Ascending aorta (tissue), 2 donors: ENCODE data around the gene KCNN1. TPM values are rescaled to one million over a fixed set of nuclear protein-coding genes. Genes with fewer than 3 reads are reported as not detected.

Experiments
- DNase-seq, 2 donors: peaks; one replicate each; pipeline ENCODE4 v3.0.0-alpha.2; 2019; ENCODE audit warnings: low spot score in 2 of 2
- H3K27ac ChIP-seq, 2 donors: fragments of 200-600 bp; sonication (generic); one replicate each; pipeline ENCODE4 v1.5.1; 2016 to 2017; ENCODE audit warnings: mild to moderate bottlenecking in 1 of 2
- H3K27me3 ChIP-seq: fragments of 200-600 bp; sonication (generic); one replicate; pipeline ENCODE4 v1.5.1; 2017
- H3K36me3 ChIP-seq, 2 donors: fragments of 200-600 bp; sonication (generic); one replicate each; pipeline ENCODE4 v1.5.1; 2016
- H3K4me1 ChIP-seq, 2 donors: fragments of 200-600 bp; sonication (generic); one replicate each; pipeline ENCODE4 v1.5.1; 2016 to 2017; ENCODE audit warnings: mild to moderate bottlenecking in 1 of 2
- H3K4me3 ChIP-seq, 2 donors: fragments of 200-600 bp; sonication (generic); one replicate each; pipeline ENCODE4 v1.5.1; 2016 to 2017; ENCODE audit warnings: mild to moderate bottlenecking in 1 of 2
- H3K9me3 ChIP-seq, 2 donors: fragments of 200-600 bp; sonication (generic); one replicate each; pipeline ENCODE4 v1.5.1; 2016
- CTCF ChIP-seq, 3 experiments: fragments of 200-600 bp in 2 of 3; fragments of 450-650 bp in 1 of 3; sonication (generic) in 2 of 3; IDR thresholded peaks; one replicate each; pipeline ENCODE4 v1.5.1; 2016 to 2019; ENCODE audit warnings: antibody characterized with exemption in 3 of 3, mild to moderate bottlenecking in 1 of 3, moderate library complexity in 1 of 3
- intact Hi-C: fragments of 100-400 bp; cut with DNase I; formaldehyde crosslinking; loops from one replicate; pipeline ENCODE4 v1.15.1; 2023
- total RNA-seq: library from RNA; depleted of rRNA; stranded (reverse); fragments of >200 nt; gene quantifications from one replicate; pipeline ENCODE4 v1.1.0, GENCODE V29; 2016

The KCNN1 gene
- total RNA-seq, 1 donor from 2014 or later, result not detected

GRCh38 chr19:18043676-18044075 is 76.8 kb downstream of the KCNN1 start:
- intact Hi-C loops, result no loop called here
- no peak overlapping the region for H3K4me3 ChIP-seq
- H3K4me1 ChIP-seq, result peaks cover 7 to 14% of the 10 kb centered on the region in 2 donors
- H3K9me3 ChIP-seq, result peaks cover 0 to 3% of the 10 kb centered on the region in 2 donors
- no peak for TF ChIP-seq CTCF (IDR thresholded peaks at IDR 0.05)
- no peak overlapping the region for H3K27ac ChIP-seq
- no peak for DNase-seq
- no peaks in the 10 kb centered on the region for H3K36me3 ChIP-seq
- H3K27me3 ChIP-seq, result no peaks in the 10 kb centered on the region

DNA sequence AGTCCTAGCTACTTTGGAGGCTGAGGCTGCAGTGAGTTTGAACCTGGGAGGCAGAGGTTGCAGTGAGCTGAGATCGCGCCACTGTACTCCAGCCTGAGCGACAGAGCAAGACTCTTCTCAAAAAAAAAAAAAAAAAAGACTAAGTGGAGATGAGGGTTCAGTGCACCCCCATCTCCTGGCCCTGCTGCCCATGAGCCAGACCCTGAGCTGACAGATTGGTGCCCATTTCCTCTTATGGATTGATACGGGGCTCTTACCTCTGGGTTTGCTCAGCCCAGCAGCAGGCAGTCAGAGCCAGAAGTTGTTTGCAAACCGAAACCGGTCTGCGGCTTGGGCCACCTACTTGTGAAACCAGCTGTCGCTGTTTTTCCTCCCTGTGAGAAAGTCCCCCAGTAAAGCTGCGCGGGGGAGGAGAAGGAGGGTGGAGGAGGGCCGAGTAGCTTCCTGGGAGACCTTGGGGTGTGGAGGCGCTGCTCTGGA is 78.0 kb downstream of the KCNN1 start:
- no peak for TF ChIP-seq CTCF (IDR thresholded peaks at IDR 0.05)

GRCh38 chr19:18045307-18046050 is 78.6 kb downstream of the KCNN1 start:
- Histone ChIP-seq H3K36me3 (no peaks in the 10 kb centered on the region), H3K9me3 (peaks cover 0 to 3% of the 10 kb centered on the region in 2 donors), H3K27ac (peak overlapping the region; percentile 52 to 76), H3K27me3 (no peaks in the 10 kb centered on the region), H3K4me3 (peak overlapping the region; percentile 52 to 55), H3K4me1 (peaks cover 14 to 28% of the 10 kb centered on the region in 2 donors)
- intact Hi-C loops, result no loop called here
- no peak for TF ChIP-seq CTCF (IDR thresholded peaks at IDR 0.05)
- no peak for DNase-seq

More for the DNA sequence above, 78.0 kb downstream of the KCNN1 start:
- H3K4me3 ChIP-seq, result peak overlapping the region; percentile 52 to 55
- peaks cover 0 to 3% of the 10 kb centered on the region in 2 donors for H3K9me3 ChIP-seq
- H3K27me3 ChIP-seq, result no peaks in the 10 kb centered on the region
- peak overlapping the region; percentile 52 to 76 for H3K27ac ChIP-seq
- peaks cover 12 to 24% of the 10 kb centered on the region in 2 donors for H3K4me1 ChIP-seq
- intact Hi-C loops, result no loop called here
- H3K36me3 ChIP-seq, result no peaks in the 10 kb centered on the region
- DNase-seq, result peak; percentile 53 to 85

DNA sequence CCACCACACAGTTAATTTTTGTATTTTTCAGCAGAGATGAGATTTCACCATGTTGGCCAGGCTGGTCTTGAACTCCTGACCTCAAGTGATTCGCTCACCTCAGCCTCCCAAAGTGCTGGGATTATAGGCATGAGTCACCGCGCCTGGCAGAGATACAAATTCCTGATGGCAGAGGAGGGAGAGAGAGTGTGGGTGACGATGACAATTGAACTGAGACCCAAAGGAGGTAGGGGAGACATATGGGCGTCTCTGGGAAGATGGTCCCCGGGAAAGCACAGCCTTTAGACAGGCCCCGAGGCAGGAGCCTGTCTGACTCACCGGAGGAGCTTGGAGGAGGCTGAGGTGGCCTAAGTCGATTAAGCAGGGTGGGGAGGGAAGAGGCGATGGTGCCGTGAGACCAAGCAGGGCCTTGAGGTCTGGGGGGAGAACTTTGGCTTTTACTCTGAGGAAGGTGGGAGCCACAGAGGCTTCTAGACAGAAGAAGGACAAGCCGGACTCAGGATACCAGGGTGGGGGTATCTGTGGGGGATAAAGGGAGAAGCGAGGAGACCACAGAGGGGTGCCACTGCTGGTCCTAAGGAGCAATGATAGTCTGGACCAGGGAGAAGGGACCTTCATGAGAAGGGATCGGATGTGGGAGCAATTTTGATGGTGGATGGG is 79.3 kb downstream of the KCNN1 start:
- Histone ChIP-seq H3K27me3 (no peaks in the 10 kb centered on the region), H3K4me3 (no peak overlapping the region), H3K36me3 (no peaks in the 10 kb centered on the region), H3K9me3 (no peaks in the 10 kb centered on the region), H3K27ac (peak overlapping the region; percentile 52 to 76), H3K4me1 (peaks cover 18 to 34% of the 10 kb centered on the region in 2 donors)
- no peak for TF ChIP-seq CTCF (IDR thresholded peaks at IDR 0.05)
- DNase-seq, result no peak
- intact Hi-C loops, result no loop called here

GRCh38 chr19:18049385-18049784 is 82.5 kb downstream of the KCNN1 start:
- no peaks in the 10 kb centered on the region for H3K36me3 ChIP-seq
- TF ChIP-seq CTCF (IDR thresholded peaks at IDR 0.05), result no peak
- peak; percentile 77 to 96 for DNase-seq
- H3K27ac ChIP-seq, result peak overlapping the region; percentile 85 to 87
- peaks cover 22 to 53% of the 10 kb centered on the region in 2 donors for H3K4me1 ChIP-seq
- no peaks in the 10 kb centered on the region for H3K9me3 ChIP-seq
- H3K4me3 ChIP-seq, result no peak overlapping the region
- H3K27me3 ChIP-seq, result no peaks in the 10 kb centered on the region
- intact Hi-C loops, result loop anchor here (1.0 kb wide), 1 partner anchor 28 kb away; no protein-coding TSS in a partner anchor

Other genes with a start within 250 kb of the KCNN1 start
- 111 TPM for gene MAP1S, start 247.6 kb upstream of the KCNN1 start, total RNA-seq
- not detected for gene FCHO1, start 215.6 kb upstream of the KCNN1 start, total RNA-seq
- gene B3GNT3, start 172.0 kb upstream of the KCNN1 start, total RNA-seq, result 0.64 TPM
- gene INSL3, start 145.6 kb upstream of the KCNN1 start, total RNA-seq, result not detected
- 28.1 TPM for gene JAK3, start 119.1 kb upstream of the KCNN1 start, total RNA-seq
- gene RPL18A, start 107.2 kb upstream of the KCNN1 start, total RNA-seq, result 2,481 TPM
- gene SLC5A5, start 95.2 kb upstream of the KCNN1 start, total RNA-seq, result not detected
- 43.3 TPM for gene CCDC124, start 34.1 kb upstream of the KCNN1 start, total RNA-seq
- 443 TPM for gene ARRDC2, start 41.1 kb downstream of the KCNN1 start, total RNA-seq
- gene IL12RB1, start 119.8 kb downstream of the KCNN1 start, total RNA-seq, result 1.5 TPM
- gene MAST3, start 130.7 kb downstream of the KCNN1 start, total RNA-seq, result 32.8 TPM
- 43.1 TPM for gene PIK3R2, start 186.1 kb downstream of the KCNN1 start, total RNA-seq
- 35.1 TPM for gene IFI30, start 206.7 kb downstream of the KCNN1 start, total RNA-seq
- 9.5 TPM for gene MPV17L2, start 226.1 kb downstream of the KCNN1 start, total RNA-seq
- gene RAB3A, start 236.9 kb downstream of the KCNN1 start, total RNA-seq, result 12.3 TPM